NCI-H2196 treated with DMSO at 0.1 percent for 48 hours (cell line): Measurements from ENCODE around the gene TOX3.
A peak's percentile ranks its signal among the peaks of the same experiment; 100 is the strongest.

ENCODE experiments used
- DNase-seq: peaks from one replicate; lab custom pipeline; 2025; ENCODE audit not compliant: unreplicated experiment; lab: John Stamatoyannopoulos, UW

Gene TOX3

GRCh38 chr16:52539191-52539590, 7.8 kb downstream of the TOX3 start:
- no peak for DNase-seq

- no peak for DNase-seq
Measured at GRCh38 chr16:52538511-52538910, 8.4 kb downstream of the TOX3 start.

GRCh38 chr16:52537516-52537915, 9.4 kb downstream of the TOX3 start:
- DNase-seq: no peak

GRCh38 chr16:52535076-52535475, 11.9 kb downstream of the TOX3 start:
- DNase-seq: no peak

GRCh38 chr16:52533296-52533695, 13.6 kb downstream of the TOX3 start:
- no peak for DNase-seq

- no peak for DNase-seq
Measured at GRCh38 chr16:52532384-52532783, 14.6 kb downstream of the TOX3 start.

- DNase-seq: no peak
Measured at GRCh38 chr16:52529226-52529625, 17.7 kb downstream of the TOX3 start.

GRCh38 chr16:52528393-52529065, 18.4 kb downstream of the TOX3 start:
- peak; percentile 34 for DNase-seq

- DNase-seq: no peak
Measured at GRCh38 chr16:52526830-52527229, 20.1 kb downstream of the TOX3 start.

- DNase-seq: no peak
Measured at GRCh38 chr16:52526116-52526828, 20.7 kb downstream of the TOX3 start.

- no peak for DNase-seq
Measured at GRCh38 chr16:52521570-52521969, 25.4 kb downstream of the TOX3 start.

- no peak for DNase-seq
Measured at GRCh38 chr16:52518884-52519283, 28.1 kb downstream of the TOX3 start.

- no peak for DNase-seq
Measured at GRCh38 chr16:52515068-52515671, 31.8 kb downstream of the TOX3 start.

GRCh38 chr16:52512297-52512987, 34.5 kb downstream of the TOX3 start:
- DNase-seq: no peak

GRCh38 chr16:52501746-52502145, 45.2 kb downstream of the TOX3 start:
- no peak for DNase-seq

- no peak for DNase-seq
Measured at GRCh38 chr16:52500963-52501362, 46.0 kb downstream of the TOX3 start.

- DNase-seq: no peak
Measured at GRCh38 chr16:52499060-52499440, 47.9 kb downstream of the TOX3 start.

- DNase-seq: no peak
Measured at GRCh38 chr16:52498328-52499059, 48.4 kb downstream of the TOX3 start.

GRCh38 chr16:52497067-52497816, 49.7 kb downstream of the TOX3 start:
- DNase-seq: no peak
